K562 (cell line): ENCODE data around the gene EPS8.

ENCODE experiments used
- CSDE1 ChIP-seq, 2 experiments: fragments of 450-650 bp; IDR thresholded peaks; 2 replicates each; pipeline ENCODE4 v1.6.1; 2016; ENCODE audit warnings: mild to moderate bottlenecking in 1 of 2
- CXXC5 ChIP-seq: fragments of 250-450 bp; sonication (Bioruptor Pico); IDR thresholded peaks from 2 replicates; pipeline ENCODE4 v1.8.0; 2022; ENCODE audit warnings: inconsistent platforms, mild to moderate bottlenecking, moderate library complexity
- EZH2 ChIP-seq: IDR thresholded peaks from 2 replicates; pipeline ENCODE4 v1.6.1; 2012; ENCODE audit warnings: low read depth, mild to moderate bottlenecking, inconsistent platforms, low read length, borderline replicate concordance
- HCFC1 ChIP-seq: IDR thresholded peaks from 2 replicates; pipeline ENCODE4 v1.6.1; 2012; ENCODE audit warnings: low read depth, low read length, improper control_type of control experiment
- HDGF ChIP-seq: fragments of 450-650 bp; IDR thresholded peaks from 2 replicates; pipeline ENCODE4 v1.6.1; 2016
- TAL1 ChIP-seq: fragments of 450-650 bp; IDR thresholded peaks from 2 replicates; pipeline ENCODE4 v1.6.1; 2016; ENCODE audit warnings: mild to moderate bottlenecking
- ZBTB8A ChIP-seq: fragments of 450-650 bp; IDR thresholded peaks from 2 replicates; pipeline ENCODE4 v1.6.1; 2018; ENCODE audit warnings: mild to moderate bottlenecking, moderate library complexity; ENCODE audit not compliant: partially characterized antibody
- ZFX ChIP-seq: sonication (generic); formaldehyde crosslinking; IDR thresholded peaks from 2 replicates; pipeline ENCODE4 v1.8.0; 2022; ENCODE audit warnings: mild to moderate bottlenecking, missing genetic modification reagents, moderate library complexity

- TF ChIP-seq HCFC1 (no peak), EZH2 (no peak), HDGF (no peak), CSDE1 (IDR thresholded peaks at IDR 0.05) (no peak), ZFX (CRISPR knock-in tag) (no peak), TAL1 (no peak), CXXC5 (CRISPR knock-in tag) (no peak), ZBTB8A (no peak)
Observed at GRCh38 chr12:15751741-15752140, 37.4 kb downstream of the EPS8 start.
